C4-2B (cell line): Measurements from ENCODE around the gene ZNF366.

Experiments
- CTCF ChIP-seq: fragments of 450-650 bp; conservative IDR thresholded peaks from 2 replicates; pipeline ENCODE4 v1.5.1; 2017; ENCODE audit warnings: mild to moderate bottlenecking
- ZFX ChIP-seq: fragments of 450-650 bp; IDR thresholded peaks from 2 replicates; pipeline ENCODE4 v1.6.1; 2017

DNA sequence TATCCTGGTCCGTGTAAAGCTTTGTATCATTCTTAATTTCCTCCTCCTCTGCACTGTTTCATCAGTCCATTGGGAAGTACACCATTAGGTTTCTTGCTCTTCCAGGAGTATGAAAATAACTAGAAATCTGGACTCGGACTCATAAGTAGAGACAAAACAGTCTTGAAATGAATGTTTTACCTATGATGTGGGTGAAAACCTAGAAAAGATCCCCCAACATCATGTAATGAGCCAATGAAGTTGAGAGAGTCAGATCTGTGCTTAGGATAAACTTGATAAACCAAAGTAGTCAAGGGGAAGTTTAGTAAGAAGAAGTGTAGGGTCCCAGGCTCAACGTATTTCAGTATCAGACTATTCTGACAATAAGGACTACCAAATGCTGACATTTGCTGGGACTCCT, 25.2 kb downstream of the ZNF366 start:
- TF ChIP-seq CTCF: no peak
- TF ChIP-seq ZFX: no peak
